K562 (cell line): ENCODE data around the gene PLRG1. TPM values are rescaled to one million over a fixed set of nuclear protein-coding genes. Genes with fewer than 3 reads are reported as not detected.

Experiments
- ARID1B ChIP-seq: fragments of 450-650 bp; IDR thresholded peaks from 2 replicates; pipeline ENCODE4 v1.6.1; 2016; ENCODE audit warnings: antibody characterized with exemption, mild to moderate bottlenecking, inconsistent platforms
- CAMTA2 ChIP-seq: fragments of 250-450 bp; sonication (Bioruptor Pico); conservative IDR thresholded peaks from 2 replicates; pipeline ENCODE4 v1.5.1; 2022
- CTBP1 ChIP-seq: fragments of 450-650 bp; IDR thresholded peaks from 2 replicates; pipeline ENCODE4 v1.6.1; 2016; ENCODE audit warnings: borderline replicate concordance
- HDAC1 ChIP-seq, 2 experiments: fragments of 450-650 bp; IDR thresholded peaks; 2 replicates each; pipeline ENCODE4 v1.6.1; 2016 to 2017; ENCODE audit warnings: inconsistent platforms in 1 of 2, mild to moderate bottlenecking in 1 of 2, moderate library complexity in 1 of 2
- KLF6 ChIP-seq: fragments of 250-450 bp; sonication (Bioruptor Pico); IDR thresholded peaks from 2 replicates; pipeline ENCODE4 v1.4.0; 2020; ENCODE audit warnings: mild to moderate bottlenecking, moderate library complexity, borderline replicate concordance
- MYNN ChIP-seq, 2 experiments: sonication (generic); formaldehyde crosslinking in 1 of 2; IDR thresholded peaks; 2 replicates each; pipeline versions ENCODE4 v1.5.0 to v1.6.1; 2016 to 2020; ENCODE audit warnings: antibody characterized with exemption in 1 of 2, missing genetic modification reagents in 1 of 2
- NCOR1 ChIP-seq: fragments of 450-650 bp; IDR thresholded peaks from 2 replicates; pipeline ENCODE4 v1.6.1; 2016; ENCODE audit warnings: mild to moderate bottlenecking, moderate library complexity
- NR2C1 ChIP-seq, 2 experiments: fragments of 450-650 bp; IDR thresholded peaks; 2 replicates each; pipeline ENCODE4 v1.6.1; 2017; ENCODE audit warnings: mild to moderate bottlenecking in 2 of 2, antibody characterized with exemption in 1 of 2, inconsistent platforms in 1 of 2, missing compliant biosample characterization in 1 of 2, missing genetic modification characterization in 1 of 2
- NRF1 ChIP-seq, 2 experiments: fragments of 450-650 bp; IDR thresholded peaks in 1 of 2; conservative IDR thresholded peaks in 1 of 2; 2 replicates each; pipeline ENCODE4 v1.6.1; 2014; ENCODE audit warnings: mild to moderate bottlenecking in 2 of 2
- SRSF9 ChIP-seq: fragments of 200-400 bp; formaldehyde crosslinking; IDR thresholded peaks from 2 replicates; pipeline ENCODE4 v1.6.1; 2017; ENCODE audit warnings: low read depth, low read length, borderline replicate concordance
- TCF15 ChIP-seq: fragments of 250-450 bp; sonication (Bioruptor Pico); IDR thresholded peaks from 2 replicates; pipeline ENCODE4 v1.8.0; 2022; ENCODE audit warnings: moderate library complexity, mild to moderate bottlenecking, inconsistent platforms
- ZC3H8 ChIP-seq: fragments of 450-650 bp; IDR thresholded peaks from 2 replicates; pipeline ENCODE4 v1.6.1; 2017
- ZNF124 ChIP-seq: sonication (generic); formaldehyde crosslinking; IDR thresholded peaks from 2 replicates; pipeline ENCODE4 v1.8.1; 2022; ENCODE audit warnings: missing genetic modification reagents
- ZNF511 ChIP-seq: sonication (generic); formaldehyde crosslinking; IDR thresholded peaks from 2 replicates; pipeline ENCODE4 v1.8.0; 2022; ENCODE audit warnings: mild to moderate bottlenecking, missing genetic modification reagents
- ZNF740 ChIP-seq, 3 experiments: fragments of 200-800 bp in 1 of 3; sonication (Bioruptor generic) in 1 of 3; sonication (generic) in 1 of 3; formaldehyde crosslinking in 1 of 3; IDR thresholded peaks; 2 replicates each; pipeline versions ENCODE4 v1.6.1 to v1.8.0; 2016 to 2022; ENCODE audit warnings: mild to moderate bottlenecking in 2 of 3, missing compliant biosample characterization in 2 of 3, missing genetic modification characterization in 2 of 3, missing genetic modification reagents in 1 of 3
- polyA plus RNA-seq, 8 experiments: library from polyadenylated mRNA; depleted of rRNA in 4 of 8; stranded (reverse) in 5 of 8; unstranded in 3 of 8; fragments of >200 nt; fragmentation: Nextera tagmentation in 2 of 8; fragmentation: Illumina TruSeq in 1 of 8; extraction: Ambion mirVana in 2 of 8; extraction: Trizol in 1 of 8; gene quantifications; 2 replicates each; pipeline versions ENCODE4 v1.2.1 to v1.2.3, GENCODE V29; 2011 to 2014; ENCODE audit warnings: inconsistent platforms in 1 of 8, missing spikeins in 1 of 8
- total RNA-seq, 7 experiments: library from RNA; depleted of rRNA in 6 of 7; stranded (reverse); fragments of >200 nt in 6 of 7; fragmentation: Illumina TruSeq in 2 of 7; extraction: Trizol in 2 of 7; gene quantifications; 2 replicates each; pipeline versions ENCODE4 v1.2.1 to v1.2.3, GENCODE V29; 2011 to 2021; ENCODE audit warnings: low replicate concordance in 1 of 7
- TF ChIP-seq, protein P1 (sequence below): fragments of 450-650 bp; IDR thresholded peaks from 2 replicates; pipeline ENCODE4 v1.6.1; 2016; ENCODE audit warnings: antibody characterized with exemption
- TF ChIP-seq, protein P2 (sequence below): fragments of 450-650 bp; IDR thresholded peaks from 2 replicates; pipeline ENCODE4 v1.6.1; 2016; ENCODE audit warnings: borderline replicate concordance

PLRG1 gene
- total and polyA plus RNA-seq, 9 of the 15 experiments (the other 6 are each of a cell fraction or from before 2014, with no cell fraction given): 48.0 to 248 (median 120) TPM

GRCh38 chr4:154491341-154492271 is 58.6 kb downstream of the PLRG1 start, which contains the start of gene DCHS2 (continued):
- TF ChIP-seq ZNF740 (CRISPR knock-in tag; IDR thresholded peaks at IDR 0.05) (no peak), ZNF740 (tag; IDR thresholded peaks at IDR 0.05) (no peak), NCOR1 (0 out of 2 replicates have a peak, but pooled peaks have one; percentile 22), ARID1B (0 out of 2 replicates have a peak, but pooled peaks have one; percentile 17), ZC3H8 (no peak), KLF6 (no peak), NR2C1 (IDR thresholded peaks at IDR 0.05) (no peak), NR2C1 (tag; IDR thresholded peaks at IDR 0.05) (no peak), ZNF124 (CRISPR knock-in tag) (no peak), HDAC1 (IDR thresholded peaks at IDR 0.05) (peak in 1 of 2 experiments; percentile 42; a peak in 1 of 4 replicates), CAMTA2 (CRISPR knock-in tag) (no peak), TCF15 (CRISPR knock-in tag) (no peak), CTBP1 (peak; percentile 39; the same call in 1 of the 2 replicates), ZNF511 (CRISPR knock-in tag) (0 out of 2 replicates have a peak, but pooled peaks have one; percentile 30), MYNN (IDR thresholded peaks at IDR 0.05) (no peak), MYNN (CRISPR knock-in tag; IDR thresholded peaks at IDR 0.05) (no peak), SRSF9 (no peak), NRF1 (conservative IDR thresholded peaks at IDR 0.05 in 1 of 2, IDR thresholded peaks at IDR 0.05 in 1 of 2) (peak in 1 of 2 experiments; percentile 53; a peak in 2 of 4 replicates)
- TF ChIP-seq, protein P1, sequence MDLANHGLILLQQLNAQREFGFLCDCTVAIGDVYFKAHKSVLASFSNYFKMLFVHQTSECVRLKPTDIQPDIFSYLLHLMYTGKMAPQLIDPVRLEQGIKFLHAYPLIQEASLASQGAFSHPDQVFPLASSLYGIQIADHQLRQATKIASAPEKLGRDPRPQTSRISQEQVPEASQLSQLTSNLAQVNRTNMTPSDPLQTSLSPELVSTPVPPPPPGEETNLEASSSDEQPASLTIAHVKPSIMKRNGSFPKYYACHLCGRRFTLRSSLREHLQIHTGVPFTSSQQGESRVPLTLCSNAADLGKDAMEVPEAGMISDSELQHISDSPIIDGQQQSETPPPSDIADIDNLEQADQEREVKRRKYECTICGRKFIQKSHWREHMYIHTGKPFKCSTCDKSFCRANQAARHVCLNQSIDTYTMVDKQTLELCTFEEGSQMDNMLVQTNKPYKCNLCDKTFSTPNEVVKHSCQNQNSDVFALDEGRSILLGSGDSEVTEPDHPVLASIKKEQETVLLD: no peak
- TF ChIP-seq, protein P2, sequence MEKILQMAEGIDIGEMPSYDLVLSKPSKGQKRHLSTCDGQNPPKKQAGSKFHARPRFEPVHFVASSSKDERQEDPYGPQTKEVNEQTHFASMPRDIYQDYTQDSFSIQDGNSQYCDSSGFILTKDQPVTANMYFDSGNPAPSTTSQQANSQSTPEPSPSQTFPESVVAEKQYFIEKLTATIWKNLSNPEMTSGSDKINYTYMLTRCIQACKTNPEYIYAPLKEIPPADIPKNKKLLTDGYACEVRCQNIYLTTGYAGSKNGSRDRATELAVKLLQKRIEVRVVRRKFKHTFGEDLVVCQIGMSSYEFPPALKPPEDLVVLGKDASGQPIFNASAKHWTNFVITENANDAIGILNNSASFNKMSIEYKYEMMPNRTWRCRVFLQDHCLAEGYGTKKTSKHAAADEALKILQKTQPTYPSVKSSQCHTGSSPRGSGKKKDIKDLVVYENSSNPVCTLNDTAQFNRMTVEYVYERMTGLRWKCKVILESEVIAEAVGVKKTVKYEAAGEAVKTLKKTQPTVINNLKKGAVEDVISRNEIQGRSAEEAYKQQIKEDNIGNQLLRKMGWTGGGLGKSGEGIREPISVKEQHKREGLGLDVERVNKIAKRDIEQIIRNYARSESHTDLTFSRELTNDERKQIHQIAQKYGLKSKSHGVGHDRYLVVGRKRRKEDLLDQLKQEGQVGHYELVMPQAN: no peak
